Measurements from ENCODE around the gene F7. TPM values are rescaled to one million over a fixed set of nuclear protein-coding genes. Genes with fewer than 3 reads are reported as not detected.
"Not testable (repeated sequence)": the region's sequence is repeated elsewhere in the genome, so short reads cannot be mapped to it uniquely, and the experiment has no call there.

F7 gene
- total RNA-seq (0.24 TPM), polyA plus RNA-seq (0.14 TPM)
- long read RNA-seq, donor 1 = 0 reads
- long read RNA-seq, donor 2 = 0 reads
- long read RNA-seq, donor 3 = 0 reads
- long read RNA-seq, donor 4 = 0 reads
- long read RNA-seq, donor 5 = 0 reads
- long read RNA-seq, donor 6 = 0 reads
- long read RNA-seq, donor 7 = 0 reads
- long read RNA-seq, donor 8 = 0 reads
- long read RNA-seq, donor 9 = 0 reads
- long read RNA-seq, donor 10 = 0 reads

DNA sequence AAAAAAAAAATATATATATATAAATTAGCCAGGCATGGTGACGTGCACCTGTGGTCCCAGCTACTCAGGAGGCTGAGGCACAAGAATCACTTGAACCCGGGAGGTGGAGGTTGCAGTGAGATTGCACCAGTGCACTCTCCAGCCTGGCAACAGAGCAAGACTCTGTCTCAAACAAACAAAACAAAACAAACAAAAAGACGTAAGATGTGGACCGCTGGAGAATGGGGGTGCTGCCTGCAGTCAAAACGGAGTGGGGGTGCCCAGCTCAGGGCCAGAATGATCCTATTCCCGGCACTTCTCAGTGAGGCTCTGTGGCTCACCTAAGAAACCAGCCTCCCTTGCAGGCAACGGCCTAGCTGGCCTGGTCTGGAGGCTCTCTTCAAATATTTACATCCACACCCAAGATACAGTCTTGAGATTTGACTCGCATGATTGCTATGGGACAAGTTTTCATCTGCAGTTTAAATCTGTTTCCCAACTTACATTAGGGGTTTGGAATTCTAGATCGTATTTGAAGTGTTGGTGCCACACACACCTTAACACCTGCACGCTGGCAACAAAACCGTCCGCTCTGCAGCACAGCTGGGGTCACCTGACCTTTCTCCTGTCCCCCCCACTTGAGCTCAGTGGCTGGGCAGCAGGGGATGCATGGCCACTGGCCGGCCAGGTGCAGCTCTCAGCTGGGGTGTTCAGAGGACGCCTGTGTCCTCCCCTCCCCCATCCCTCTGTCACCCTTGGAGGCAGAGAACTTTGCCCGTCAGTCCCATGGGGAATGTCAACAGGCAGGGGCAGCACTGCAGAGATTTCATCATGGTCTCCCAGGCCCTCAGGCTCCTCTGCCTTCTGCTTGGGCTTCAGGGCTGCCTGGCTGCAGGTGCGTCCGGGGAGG, at the start of gene F7:
F7 (plus strand) TSS at position 760 of the 889 bp plus-strand sequence; CDS start at position 811, 51 bp downstream.
- peaks cover 12 to 16% of the 10 kb centered on the region in 2 donors for H3K27me3 ChIP-seq (ENCODE audit: control insufficient read depth in 2 of 2, insufficient read depth in 1 of 2, low read length in 1 of 2)
- H3K9me3 ChIP-seq (ENCODE audit: control insufficient read depth in 2 of 2, insufficient read depth in 1 of 2, low read length in 1 of 2) = peaks cover 0 to 8% of the 10 kb centered on the region in 2 donors
- DNase-seq (ENCODE audit: low read depth in 6 of 9, low spot score in 9 of 9) = no peak
- H3K4me3 ChIP-seq (ENCODE audit: low read length in 2 of 2) = no peak within 1 kb of the TSS
- 86% methylated on average over 17 of the region's 17 CpGs for WGBS
- H3K27ac ChIP-seq (ENCODE audit: low read depth in 1 of 2, low read length in 1 of 2) = no peak within 1 kb of the TSS
- no peaks in the 10 kb centered on the region for H3K36me3 ChIP-seq (ENCODE audit: control insufficient read depth in 2 of 2, insufficient read depth in 2 of 2, low read length in 1 of 2)
- no peaks in the 10 kb centered on the region for H3K4me1 ChIP-seq (ENCODE audit: control insufficient read depth in 2 of 2, insufficient read depth in 2 of 2, low read length in 2 of 2)

- Histone ChIP-seq H3K4me1 (ENCODE audit: control insufficient read depth in 2 of 2, insufficient read depth in 2 of 2, low read length in 2 of 2) (no peaks in the 10 kb centered on the region), H3K4me3 (ENCODE audit: low read length in 2 of 2) (no peak overlapping the region), H3K9me3 (ENCODE audit: control insufficient read depth in 2 of 2, insufficient read depth in 1 of 2, low read length in 1 of 2) (peaks cover 0 to 19% of the 10 kb centered on the region in 2 donors), H3K27me3 (ENCODE audit: control insufficient read depth in 2 of 2, insufficient read depth in 1 of 2, low read length in 1 of 2) (no peaks in the 10 kb centered on the region), H3K27ac (ENCODE audit: low read depth in 1 of 2, low read length in 1 of 2) (no peak overlapping the region), H3K36me3 (ENCODE audit: control insufficient read depth in 2 of 2, insufficient read depth in 2 of 2, low read length in 1 of 2) (no peaks in the 10 kb centered on the region)
- 95% methylated on average over 1 of the region's 1 CpG for WGBS
- DNase-seq (ENCODE audit: low read depth in 6 of 9, low spot score in 9 of 9) = no peak
Observed at GRCh38 chr13:113057084-113057483, 48.5 kb upstream of the F7 start.

- not testable (repeated sequence) for H3K27ac ChIP-seq (ENCODE audit: low read depth in 1 of 2, low read length in 1 of 2); H3K4me3 ChIP-seq (ENCODE audit: low read length in 2 of 2); DNase-seq (ENCODE audit: low read depth in 6 of 9, low spot score in 9 of 9); H3K27me3 ChIP-seq (ENCODE audit: control insufficient read depth in 2 of 2, insufficient read depth in 1 of 2, low read length in 1 of 2); H3K4me1 ChIP-seq (ENCODE audit: control insufficient read depth in 2 of 2, insufficient read depth in 2 of 2, low read length in 2 of 2); H3K36me3 ChIP-seq (ENCODE audit: control insufficient read depth in 2 of 2, insufficient read depth in 2 of 2, low read length in 1 of 2)
- WGBS = over 99% methylated on average over 3 of the region's 3 CpGs
- H3K9me3 ChIP-seq (ENCODE audit: control insufficient read depth in 2 of 2, insufficient read depth in 1 of 2, low read length in 1 of 2) = peaks cover 0 to 19% of the 10 kb centered on the region in 2 donors
Observed at GRCh38 chr13:113057559-113057958, 48.0 kb upstream of the F7 start.

DNA sequence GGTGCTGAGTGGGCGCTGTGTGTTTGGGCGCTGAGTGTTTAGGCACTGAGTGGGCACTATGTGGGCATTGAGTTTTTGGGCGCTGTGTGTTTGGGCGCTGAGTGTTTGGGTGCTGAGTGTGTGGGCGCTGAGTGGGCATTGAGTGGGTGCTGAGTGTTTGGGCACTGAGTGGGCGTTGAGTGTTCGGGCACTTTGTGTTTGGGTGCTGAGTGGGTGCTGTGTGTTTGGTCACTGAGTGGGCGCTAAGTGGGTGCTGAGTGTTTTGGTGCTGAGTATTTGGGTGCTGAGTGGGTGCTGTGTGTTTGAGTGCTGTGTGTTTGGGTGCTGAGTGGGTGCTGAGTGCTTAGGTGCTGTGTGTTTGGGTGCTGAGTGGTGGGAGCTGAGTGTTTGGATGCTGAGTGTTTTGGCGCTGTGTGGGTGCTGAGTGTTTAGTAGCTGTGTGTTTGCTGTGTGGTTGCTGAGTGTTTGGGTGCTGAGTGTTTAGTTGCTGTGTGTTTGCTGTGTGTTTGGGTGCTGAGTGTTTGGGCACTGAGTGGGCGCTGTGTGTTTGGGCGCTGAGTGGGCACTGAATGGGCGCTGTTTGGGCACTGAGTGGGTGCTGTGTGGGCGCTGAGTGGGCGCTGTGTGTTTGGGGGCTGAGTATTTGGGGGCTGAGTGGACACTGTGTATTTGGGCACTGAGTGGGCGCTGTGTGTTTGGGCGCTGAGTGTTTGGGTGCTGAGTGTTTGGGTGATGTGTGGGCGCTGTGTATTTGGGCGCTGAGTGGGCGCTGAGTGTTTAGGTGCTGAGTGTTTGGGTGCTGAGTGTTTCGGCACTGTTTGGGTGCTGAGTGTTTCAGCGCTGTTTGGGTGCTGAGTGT, 47.2 kb upstream of the F7 start:
- Histone ChIP-seq H3K9me3 (ENCODE audit: control insufficient read depth in 2 of 2, insufficient read depth in 1 of 2, low read length in 1 of 2) (peaks cover 0 to 19% of the 10 kb centered on the region in 2 donors), H3K27ac (ENCODE audit: low read depth in 1 of 2, low read length in 1 of 2) (no peak overlapping the region), H3K4me3 (ENCODE audit: low read length in 2 of 2) (no peak overlapping the region), H3K27me3 (ENCODE audit: control insufficient read depth in 2 of 2, insufficient read depth in 1 of 2, low read length in 1 of 2) (no peaks in the 10 kb centered on the region), H3K36me3 (ENCODE audit: control insufficient read depth in 2 of 2, insufficient read depth in 2 of 2, low read length in 1 of 2) (no peaks in the 10 kb centered on the region), H3K4me1 (ENCODE audit: control insufficient read depth in 2 of 2, insufficient read depth in 2 of 2, low read length in 2 of 2) (no peaks in the 10 kb centered on the region)
- DNase-seq (ENCODE audit: low read depth in 6 of 9, low spot score in 9 of 9) = no peak
- WGBS = 94% methylated on average over 21 of the region's 21 CpGs

DNA sequence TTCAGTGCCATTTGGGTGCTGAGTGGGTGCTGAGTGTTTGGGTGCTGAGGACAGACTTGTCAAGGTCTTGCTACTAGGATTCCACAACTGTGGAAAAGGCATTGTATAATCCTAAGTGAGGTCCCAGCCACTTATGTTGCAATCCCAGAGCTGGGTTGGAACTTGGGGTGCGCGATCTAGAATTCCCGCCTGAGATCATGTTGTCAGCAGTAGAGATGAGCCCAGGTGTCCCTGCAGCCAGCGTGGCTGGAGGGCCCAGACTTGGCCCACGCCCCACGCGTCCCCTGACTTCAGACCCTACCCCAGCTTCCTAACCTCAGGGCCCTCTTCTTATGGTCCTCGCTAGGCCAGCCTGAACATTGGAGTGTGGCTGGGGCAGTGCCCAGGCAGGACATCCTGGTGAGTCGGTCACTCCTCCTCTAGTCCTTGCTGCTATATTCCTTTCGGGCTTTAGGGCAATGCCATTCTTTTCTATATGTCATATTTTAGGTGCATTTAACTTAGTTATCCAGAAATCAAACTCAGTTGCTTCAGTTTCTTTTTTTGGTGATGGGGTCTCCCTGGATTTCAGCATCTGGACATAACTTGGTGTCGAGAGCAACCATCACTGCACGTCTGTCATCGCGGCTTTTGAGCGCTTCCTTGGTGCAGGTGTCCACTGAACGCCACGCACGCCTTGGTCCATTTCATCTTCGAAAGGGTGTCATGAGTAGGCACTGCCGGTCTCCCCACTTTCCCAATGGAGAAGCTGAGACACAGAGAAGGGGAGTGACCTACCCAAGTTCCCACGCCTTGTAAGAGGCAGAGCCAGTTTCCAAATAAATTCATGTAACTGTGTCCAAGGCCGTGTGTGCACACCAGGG, 46.4 kb upstream of the F7 start:
- Histone ChIP-seq H3K4me3 (ENCODE audit: low read length in 2 of 2) (no peak overlapping the region), H3K9me3 (ENCODE audit: control insufficient read depth in 2 of 2, insufficient read depth in 1 of 2, low read length in 1 of 2) (peaks cover 0 to 19% of the 10 kb centered on the region in 2 donors), H3K27ac (ENCODE audit: low read depth in 1 of 2, low read length in 1 of 2) (no peak overlapping the region), H3K36me3 (ENCODE audit: control insufficient read depth in 2 of 2, insufficient read depth in 2 of 2, low read length in 1 of 2) (no peaks in the 10 kb centered on the region), H3K4me1 (ENCODE audit: control insufficient read depth in 2 of 2, insufficient read depth in 2 of 2, low read length in 2 of 2) (no peaks in the 10 kb centered on the region), H3K27me3 (ENCODE audit: control insufficient read depth in 2 of 2, insufficient read depth in 1 of 2, low read length in 1 of 2) (no peaks in the 10 kb centered on the region)
- no peak for DNase-seq (ENCODE audit: low read depth in 6 of 9, low spot score in 9 of 9)
- WGBS = 98% methylated on average over 22 of the region's 22 CpGs

- no peak for DNase-seq (ENCODE audit: low read depth in 6 of 9, low spot score in 9 of 9)
- no peaks in the 10 kb centered on the region for H3K36me3 ChIP-seq (ENCODE audit: control insufficient read depth in 2 of 2, insufficient read depth in 2 of 2, low read length in 1 of 2)
- peaks cover 0 to 19% of the 10 kb centered on the region in 2 donors for H3K9me3 ChIP-seq (ENCODE audit: control insufficient read depth in 2 of 2, insufficient read depth in 1 of 2, low read length in 1 of 2)
- H3K4me3 ChIP-seq (ENCODE audit: low read length in 2 of 2) = no peak overlapping the region
- H3K4me1 ChIP-seq (ENCODE audit: control insufficient read depth in 2 of 2, insufficient read depth in 2 of 2, low read length in 2 of 2) = no peaks in the 10 kb centered on the region
- H3K27me3 ChIP-seq (ENCODE audit: control insufficient read depth in 2 of 2, insufficient read depth in 1 of 2, low read length in 1 of 2) = no peaks in the 10 kb centered on the region
- WGBS = 95% methylated on average over 15 of the region's 15 CpGs
- no peak overlapping the region for H3K27ac ChIP-seq (ENCODE audit: low read depth in 1 of 2, low read length in 1 of 2)
Observed at GRCh38 chr13:113059891-113060290, 45.7 kb upstream of the F7 start.

DNA sequence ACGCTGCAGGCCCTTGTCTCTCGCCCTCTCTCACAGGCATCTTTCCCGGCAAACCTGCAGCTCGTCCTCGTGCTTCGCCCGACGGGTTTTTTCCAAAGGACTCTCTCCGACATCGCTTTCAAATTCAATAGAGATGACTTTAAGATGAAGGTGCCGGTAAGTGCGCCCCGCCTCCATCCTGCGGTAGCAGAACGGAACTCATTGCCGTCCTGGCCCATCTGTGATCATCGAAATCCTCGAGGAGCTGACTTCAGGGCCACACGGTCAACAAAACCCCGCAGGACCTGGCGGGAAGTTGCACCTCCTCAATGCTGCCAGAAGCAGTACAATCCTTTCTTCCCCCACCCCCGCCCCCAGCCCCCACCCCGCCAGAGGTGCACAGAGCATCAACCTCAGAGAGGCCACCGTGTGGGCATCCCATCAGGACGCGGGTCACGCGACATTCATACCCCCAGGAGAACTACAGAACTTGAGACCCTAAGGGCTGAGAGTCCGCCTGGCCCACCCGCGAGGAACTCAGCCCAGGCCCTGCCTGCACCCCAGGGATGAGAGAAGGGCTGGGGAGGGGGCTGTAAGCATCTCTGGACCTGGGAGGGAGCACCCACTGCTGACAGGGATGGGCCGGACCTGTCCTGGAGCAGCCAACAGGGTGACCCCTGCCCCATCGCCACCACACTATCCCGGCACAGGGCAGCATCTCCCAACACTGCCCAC, 44.9 kb upstream of the F7 start:
- H3K4me3 ChIP-seq (ENCODE audit: low read length in 2 of 2) = no peak overlapping the region
- peaks cover 0 to 19% of the 10 kb centered on the region in 2 donors for H3K9me3 ChIP-seq (ENCODE audit: control insufficient read depth in 2 of 2, insufficient read depth in 1 of 2, low read length in 1 of 2)
- no peaks in the 10 kb centered on the region for H3K36me3 ChIP-seq (ENCODE audit: control insufficient read depth in 2 of 2, insufficient read depth in 2 of 2, low read length in 1 of 2)
- no peak overlapping the region for H3K27ac ChIP-seq (ENCODE audit: low read depth in 1 of 2, low read length in 1 of 2)
- no peak for DNase-seq (ENCODE audit: low read depth in 6 of 9, low spot score in 9 of 9)
- no peaks in the 10 kb centered on the region for H3K4me1 ChIP-seq (ENCODE audit: control insufficient read depth in 2 of 2, insufficient read depth in 2 of 2, low read length in 2 of 2)
- 97% methylated on average over 34 of the region's 34 CpGs for WGBS
- no peaks in the 10 kb centered on the region for H3K27me3 ChIP-seq (ENCODE audit: control insufficient read depth in 2 of 2, insufficient read depth in 1 of 2, low read length in 1 of 2)

- 98% methylated on average over 9 of the region's 9 CpGs for WGBS
- DNase-seq (ENCODE audit: low read depth in 6 of 9, low spot score in 9 of 9) = no peak
- H3K4me1 ChIP-seq (ENCODE audit: control insufficient read depth in 2 of 2, insufficient read depth in 2 of 2, low read length in 2 of 2) = no peaks in the 10 kb centered on the region
- no peaks in the 10 kb centered on the region for H3K36me3 ChIP-seq (ENCODE audit: control insufficient read depth in 2 of 2, insufficient read depth in 2 of 2, low read length in 1 of 2)
- H3K4me3 ChIP-seq (ENCODE audit: low read length in 2 of 2) = no peak overlapping the region
- no peaks in the 10 kb centered on the region for H3K27me3 ChIP-seq (ENCODE audit: control insufficient read depth in 2 of 2, insufficient read depth in 1 of 2, low read length in 1 of 2)
- no peak overlapping the region for H3K27ac ChIP-seq (ENCODE audit: low read depth in 1 of 2, low read length in 1 of 2)
- peaks cover 0 to 19% of the 10 kb centered on the region in 2 donors for H3K9me3 ChIP-seq (ENCODE audit: control insufficient read depth in 2 of 2, insufficient read depth in 1 of 2, low read length in 1 of 2)
Observed at GRCh38 chr13:113061271-113061625, 44.3 kb upstream of the F7 start.
